ENCODE results near the gene MICAL3. TPM values are rescaled to one million over a fixed set of nuclear protein-coding genes. Genes with fewer than 3 reads are reported as not detected.
A peak's percentile ranks its signal among the peaks of the same experiment; 100 is the strongest.
"Not testable (repeated sequence)": the region's sequence is repeated elsewhere in the genome, so short reads cannot be mapped to it uniquely, and the experiment has no call there.

The MICAL3 gene
- polyA plus RNA-seq, 4 donors = 3.2 to 31.4 (median 10.0) TPM

DNA sequence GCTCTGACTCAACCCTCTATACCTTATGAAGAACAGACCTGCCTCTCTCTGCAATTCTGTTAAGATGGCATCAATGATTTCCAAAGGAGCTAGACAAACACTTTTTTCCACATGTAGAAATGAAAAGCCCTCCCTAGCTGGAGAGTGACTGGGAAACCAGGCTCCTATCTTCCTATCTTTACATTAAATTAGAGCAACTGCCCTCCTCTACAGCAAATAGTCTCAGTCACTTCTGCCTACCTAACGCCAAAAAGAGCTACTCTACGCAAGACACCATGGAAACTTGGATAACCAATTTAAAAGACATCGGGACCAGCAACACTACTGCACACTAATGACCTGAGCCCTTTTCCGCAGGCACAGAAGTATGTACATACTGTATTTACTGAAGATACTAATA lies 84.8 kb downstream of the MICAL3 start:
- no peak for FAIRE-seq
- H3K27ac ChIP-seq (ENCODE audit: low read depth in 1 of 3, low read length in 2 of 3) = no peak overlapping the region

DNA sequence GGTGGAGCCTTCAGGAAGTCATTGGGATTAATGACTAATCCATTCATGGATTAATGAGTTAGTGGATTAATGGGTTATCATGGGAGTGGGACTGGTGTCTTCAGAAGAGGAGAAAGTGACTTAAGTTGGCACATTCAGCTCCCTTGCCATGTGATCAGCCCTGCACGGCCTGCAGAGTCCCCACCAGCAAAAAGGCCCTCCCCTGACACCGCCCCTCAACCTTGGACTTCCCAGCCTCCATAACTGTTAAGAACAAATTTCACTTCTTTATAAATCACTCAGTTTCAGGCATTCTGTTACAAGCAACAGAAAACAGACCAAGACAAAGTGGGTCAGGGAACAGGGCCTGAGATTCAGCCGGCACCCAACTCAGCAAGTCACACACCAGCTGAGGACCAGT lies 85.3 kb downstream of the MICAL3 start:
- no peak overlapping the region for H3K27ac ChIP-seq (ENCODE audit: low read depth in 1 of 3, low read length in 2 of 3)
- no peak for FAIRE-seq
- peak in 1 of 2 donors; percentile 43 for DNase-seq

More for the DNA sequence above, 84.8 kb downstream of the MICAL3 start:
- H3K27me3 ChIP-seq (ENCODE audit: control insufficient read depth in 3 of 3, insufficient read depth in 3 of 3, low read length in 3 of 3) = no peaks in the 10 kb centered on the region
- peaks cover 0 to 13% (median 0%) of the 10 kb centered on the region in 3 donors for H3K36me3 ChIP-seq (ENCODE audit: control insufficient read depth in 3 of 3, insufficient read depth in 2 of 3, low read depth in 1 of 3, low read length in 3 of 3)
- H3K4me3 ChIP-seq (ENCODE audit: low read depth in 1 of 3, low read length in 3 of 3) = no peak overlapping the region
- no peaks in the 10 kb centered on the region for H3K9me3 ChIP-seq (ENCODE audit: control insufficient read depth in 2 of 2, insufficient read depth in 1 of 2, low read depth in 1 of 2, low read length in 1 of 2)
- 93 to 96% (median 95%) methylated on average over 4 of the region's 4 CpGs for WGBS, 3 donors
- H3K4me1 ChIP-seq (ENCODE audit: control insufficient read depth in 3 of 3, insufficient read depth in 2 of 3, low read depth in 1 of 3, low read length in 2 of 3) = peaks cover 3 to 7% (median 5%) of the 10 kb centered on the region in 3 donors
- no peak for DNase-seq

DNA sequence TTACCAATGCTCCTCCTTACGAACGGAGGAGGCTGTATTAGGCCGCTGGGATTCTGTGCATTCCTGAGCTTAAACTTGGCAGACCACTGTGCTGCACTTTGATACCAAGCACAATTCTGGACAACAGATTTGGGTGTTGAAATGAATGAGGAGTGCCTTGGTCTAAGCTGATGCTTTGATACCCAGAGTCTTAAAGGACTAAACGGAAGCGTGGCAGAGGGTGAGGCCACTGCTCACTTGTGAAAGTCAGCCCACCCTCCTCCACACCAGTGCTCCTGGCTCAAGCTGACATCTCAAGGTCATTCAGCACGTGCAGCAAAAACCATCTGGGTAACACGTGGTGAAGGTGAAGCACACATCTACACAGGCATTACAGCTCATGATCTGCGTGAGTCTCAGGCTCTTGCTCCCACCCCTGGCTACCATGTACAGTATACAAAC lies 85.9 kb downstream of the MICAL3 start:
- no peaks in the 10 kb centered on the region for H3K9me3 ChIP-seq (ENCODE audit: control insufficient read depth in 2 of 2, insufficient read depth in 1 of 2, low read depth in 1 of 2, low read length in 1 of 2)
- H3K27ac ChIP-seq (ENCODE audit: low read depth in 1 of 3, low read length in 2 of 3) = no peak overlapping the region
- no peaks in the 10 kb centered on the region for H3K27me3 ChIP-seq (ENCODE audit: control insufficient read depth in 3 of 3, insufficient read depth in 3 of 3, low read length in 3 of 3)
- H3K36me3 ChIP-seq (ENCODE audit: control insufficient read depth in 3 of 3, insufficient read depth in 2 of 3, low read depth in 1 of 3, low read length in 3 of 3) = peaks cover 0 to 13% (median 0%) of the 10 kb centered on the region in 3 donors
- H3K4me3 ChIP-seq (ENCODE audit: low read depth in 1 of 3, low read length in 3 of 3) = no peak overlapping the region
- DNase-seq = no peak
- 50 to 64% (median 58%) methylated on average over 8 of the region's 8 CpGs for WGBS, 3 donors
- H3K4me1 ChIP-seq (ENCODE audit: control insufficient read depth in 3 of 3, insufficient read depth in 2 of 3, low read depth in 1 of 3, low read length in 2 of 3) = peaks cover 0 to 7% (median 3%) of the 10 kb centered on the region in 3 donors
- FAIRE-seq = no peak

More for the DNA sequence above, 85.3 kb downstream of the MICAL3 start:
- Histone ChIP-seq H3K4me3 (ENCODE audit: low read depth in 1 of 3, low read length in 3 of 3) (no peak overlapping the region), H3K9me3 (ENCODE audit: control insufficient read depth in 2 of 2, insufficient read depth in 1 of 2, low read depth in 1 of 2, low read length in 1 of 2) (no peaks in the 10 kb centered on the region), H3K27me3 (ENCODE audit: control insufficient read depth in 3 of 3, insufficient read depth in 3 of 3, low read length in 3 of 3) (no peaks in the 10 kb centered on the region), H3K36me3 (ENCODE audit: control insufficient read depth in 3 of 3, insufficient read depth in 2 of 3, low read depth in 1 of 3, low read length in 3 of 3) (peaks cover 0 to 13% (median 0%) of the 10 kb centered on the region in 3 donors), H3K4me1 (ENCODE audit: control insufficient read depth in 3 of 3, insufficient read depth in 2 of 3, low read depth in 1 of 3, low read length in 2 of 3) (peaks cover 0 to 7% (median 3%) of the 10 kb centered on the region in 3 donors)
- WGBS, 3 donors = 62 to 83% (median 76%) methylated on average over 3 of the region's 3 CpGs

DNA sequence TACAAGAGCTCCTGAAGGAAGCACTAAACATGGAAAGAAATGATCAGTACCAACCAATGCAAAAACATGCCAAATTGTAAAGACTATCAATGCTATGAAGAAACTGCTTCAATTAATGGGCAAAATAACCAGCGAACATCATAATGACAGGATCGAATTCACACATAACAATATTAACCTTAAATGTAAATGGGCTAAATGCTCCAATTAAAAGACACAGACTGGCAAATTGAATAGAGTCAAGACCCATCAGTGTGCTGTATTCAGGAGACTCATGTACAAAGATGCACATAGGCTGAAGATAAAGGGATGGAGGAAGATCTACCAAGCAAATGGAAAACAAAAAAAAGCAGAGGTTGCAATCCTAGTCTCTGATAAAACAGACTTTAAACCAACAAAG lies 91.9 kb downstream of the MICAL3 start:
- H3K36me3 ChIP-seq (ENCODE audit: control insufficient read depth in 3 of 3, insufficient read depth in 2 of 3, low read depth in 1 of 3, low read length in 3 of 3); H3K4me3 ChIP-seq (ENCODE audit: low read depth in 1 of 3, low read length in 3 of 3); H3K9me3 ChIP-seq (ENCODE audit: control insufficient read depth in 2 of 2, insufficient read depth in 1 of 2, low read depth in 1 of 2, low read length in 1 of 2); H3K27ac ChIP-seq (ENCODE audit: low read depth in 1 of 3, low read length in 2 of 3); DNase-seq; H3K4me1 ChIP-seq (ENCODE audit: control insufficient read depth in 3 of 3, insufficient read depth in 2 of 3, low read depth in 1 of 3, low read length in 2 of 3); FAIRE-seq; H3K27me3 ChIP-seq (ENCODE audit: control insufficient read depth in 3 of 3, insufficient read depth in 3 of 3, low read length in 3 of 3): not testable (repeated sequence)
- 96 to 98% (median 97%) methylated on average over 2 of the region's 2 CpGs for WGBS, 3 donors

DNA sequence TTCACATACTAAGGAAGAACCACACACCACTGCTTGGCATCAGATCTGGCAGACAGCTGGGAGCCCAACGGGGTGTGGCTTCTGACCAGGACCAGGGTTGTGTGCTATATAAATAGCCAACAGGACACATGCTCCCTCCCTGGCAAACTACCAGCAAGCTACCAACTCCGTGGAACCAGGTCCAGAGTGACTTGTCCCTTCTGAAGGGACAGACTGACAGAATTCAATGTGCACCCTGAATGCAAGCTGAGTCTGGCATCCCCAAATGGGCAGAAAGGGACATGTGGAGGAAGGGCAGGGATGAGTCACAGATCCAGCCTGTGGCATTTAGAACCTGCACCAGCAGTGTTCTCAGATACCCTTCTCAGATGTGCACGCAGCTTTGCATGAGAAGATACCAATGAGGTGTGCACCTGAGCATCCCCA lies 92.9 kb downstream of the MICAL3 start:
- H3K4me3 ChIP-seq (ENCODE audit: low read depth in 1 of 3, low read length in 3 of 3) = no peak overlapping the region
- WGBS, 3 donors = 54 to 62% (median 56%) methylated on average over 3 of the region's 3 CpGs
- H3K36me3 ChIP-seq (ENCODE audit: control insufficient read depth in 3 of 3, insufficient read depth in 2 of 3, low read depth in 1 of 3, low read length in 3 of 3) = no peaks in the 10 kb centered on the region
- DNase-seq = peak in 1 of 2 donors; percentile 46
- no peaks in the 10 kb centered on the region for H3K27me3 ChIP-seq (ENCODE audit: control insufficient read depth in 3 of 3, insufficient read depth in 3 of 3, low read length in 3 of 3)
- no peaks in the 10 kb centered on the region for H3K9me3 ChIP-seq (ENCODE audit: control insufficient read depth in 2 of 2, insufficient read depth in 1 of 2, low read depth in 1 of 2, low read length in 1 of 2)
- no peak for FAIRE-seq
- H3K27ac ChIP-seq (ENCODE audit: low read depth in 1 of 3, low read length in 2 of 3) = no peak overlapping the region
- H3K4me1 ChIP-seq (ENCODE audit: control insufficient read depth in 3 of 3, insufficient read depth in 2 of 3, low read depth in 1 of 3, low read length in 2 of 3) = no peaks in the 10 kb centered on the region

DNA sequence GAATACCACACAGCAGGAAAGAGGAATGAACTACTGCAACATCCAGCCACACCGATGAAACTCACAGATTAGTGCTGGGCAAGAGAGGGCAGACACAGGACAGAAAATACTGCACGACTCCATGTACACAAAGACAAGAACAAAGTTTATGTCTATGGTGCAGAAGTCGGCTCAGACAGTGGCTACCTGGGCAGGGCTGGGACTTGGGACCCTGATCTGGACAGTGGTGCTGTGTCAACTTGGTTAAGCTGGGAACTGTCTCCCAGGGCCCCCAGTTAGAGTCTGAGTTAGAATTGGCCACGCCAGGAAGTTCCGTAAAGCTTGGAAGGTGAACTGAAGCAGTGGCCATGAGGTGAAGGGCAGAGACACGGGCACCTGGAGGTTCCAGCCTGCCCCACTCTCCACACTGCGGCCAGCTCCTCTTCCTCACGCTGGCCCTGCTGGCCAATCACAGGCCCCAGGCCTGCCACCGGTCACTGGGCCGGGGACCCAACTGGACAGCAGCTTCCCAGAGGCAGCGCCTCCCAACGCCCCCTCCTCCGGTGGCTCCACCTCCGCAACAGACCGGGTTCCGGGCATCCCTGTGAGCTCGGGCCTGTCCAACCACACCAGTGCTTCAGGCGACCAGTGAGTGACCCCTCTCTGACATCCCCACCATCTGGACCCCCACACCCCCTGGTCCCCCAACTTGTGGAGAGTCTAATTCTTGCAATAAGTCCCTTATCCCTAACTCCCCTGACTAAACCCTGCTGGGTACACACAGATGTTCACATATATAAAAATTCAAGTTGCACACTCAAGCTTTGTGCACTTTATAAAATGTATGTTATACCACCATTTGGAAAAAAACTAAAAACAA lies 93.7 kb downstream of the MICAL3 start:
- Histone ChIP-seq H3K4me3 (ENCODE audit: low read depth in 1 of 3, low read length in 3 of 3) (no peak overlapping the region), H3K9me3 (ENCODE audit: control insufficient read depth in 2 of 2, insufficient read depth in 1 of 2, low read depth in 1 of 2, low read length in 1 of 2) (no peaks in the 10 kb centered on the region), H3K27me3 (ENCODE audit: control insufficient read depth in 3 of 3, insufficient read depth in 3 of 3, low read length in 3 of 3) (no peaks in the 10 kb centered on the region), H3K4me1 (ENCODE audit: control insufficient read depth in 3 of 3, insufficient read depth in 2 of 3, low read depth in 1 of 3, low read length in 2 of 3) (no peaks in the 10 kb centered on the region), H3K36me3 (ENCODE audit: control insufficient read depth in 3 of 3, insufficient read depth in 2 of 3, low read depth in 1 of 3, low read length in 3 of 3) (no peaks in the 10 kb centered on the region), H3K27ac (ENCODE audit: low read depth in 1 of 3, low read length in 2 of 3) (no peak overlapping the region)
- no peak for DNase-seq
- no peak for FAIRE-seq
- 87 to 94% (median 93%) methylated on average over 17 to 18 of the region's 18 CpGs for WGBS, 3 donors

DNA sequence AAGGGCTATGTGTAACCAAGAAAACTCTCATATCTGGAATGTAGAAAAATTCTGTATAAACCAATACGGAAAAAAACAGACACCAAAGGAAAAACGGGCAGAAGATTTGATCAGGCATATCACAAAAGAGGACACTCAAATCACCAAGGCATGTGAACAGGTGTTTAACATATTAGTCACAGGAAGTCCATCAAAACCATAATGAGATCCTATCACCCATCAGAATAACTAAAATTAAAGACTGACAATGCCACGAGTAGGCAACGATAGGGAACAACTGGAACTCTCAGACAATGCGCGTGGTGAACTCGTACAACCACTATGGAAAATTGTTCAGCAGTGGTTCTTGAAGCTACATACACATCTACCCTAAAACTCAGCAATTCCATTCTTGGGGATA lies 94.5 kb downstream of the MICAL3 start:
- whole genome bisulfite sequencing, 3 donors = 78 to 91% (median 87%) methylated on average over 7 of the region's 7 CpGs
- H3K27ac ChIP-seq (ENCODE audit: low read depth in 1 of 3, low read length in 2 of 3) = no peak overlapping the region
- H3K4me3 ChIP-seq (ENCODE audit: low read depth in 1 of 3, low read length in 3 of 3) = no peak overlapping the region
- H3K36me3 ChIP-seq (ENCODE audit: control insufficient read depth in 3 of 3, insufficient read depth in 2 of 3, low read depth in 1 of 3, low read length in 3 of 3) = no peaks in the 10 kb centered on the region
- H3K4me1 ChIP-seq (ENCODE audit: control insufficient read depth in 3 of 3, insufficient read depth in 2 of 3, low read depth in 1 of 3, low read length in 2 of 3) = no peaks in the 10 kb centered on the region
- DNase-seq (no peak), FAIRE-seq (no peak)
- no peaks in the 10 kb centered on the region for H3K9me3 ChIP-seq (ENCODE audit: control insufficient read depth in 2 of 2, insufficient read depth in 1 of 2, low read depth in 1 of 2, low read length in 1 of 2)
- H3K27me3 ChIP-seq (ENCODE audit: control insufficient read depth in 3 of 3, insufficient read depth in 3 of 3, low read length in 3 of 3) = no peaks in the 10 kb centered on the region

DNA sequence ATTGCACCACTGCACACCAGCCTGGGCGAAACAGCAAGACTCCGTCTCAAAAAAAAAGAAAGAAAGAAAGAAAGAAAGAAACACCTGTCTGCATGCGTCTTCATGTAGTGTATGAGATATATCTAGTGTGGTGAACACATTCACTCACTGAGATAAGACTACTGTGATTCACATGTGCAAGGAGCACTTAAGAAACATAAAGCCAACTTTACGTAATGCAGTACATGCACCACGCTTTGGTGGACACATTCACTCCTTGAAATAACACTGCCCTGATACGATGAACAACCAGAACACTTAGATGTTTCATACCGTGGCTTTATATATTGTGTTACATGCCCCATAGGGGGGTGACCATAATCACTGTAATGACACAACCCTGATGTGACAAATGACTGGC lies 96.0 kb downstream of the MICAL3 start:
- DNase-seq (no peak), FAIRE-seq (no peak)
- H3K27me3 ChIP-seq (ENCODE audit: control insufficient read depth in 3 of 3, insufficient read depth in 3 of 3, low read length in 3 of 3) = no peaks in the 10 kb centered on the region
- no peaks in the 10 kb centered on the region for H3K36me3 ChIP-seq (ENCODE audit: control insufficient read depth in 3 of 3, insufficient read depth in 2 of 3, low read depth in 1 of 3, low read length in 3 of 3)
- no peak overlapping the region for H3K27ac ChIP-seq (ENCODE audit: low read depth in 1 of 3, low read length in 2 of 3)
- no peak overlapping the region for H3K4me3 ChIP-seq (ENCODE audit: low read depth in 1 of 3, low read length in 3 of 3)
- peaks cover 0 to 1% (median 0%) of the 10 kb centered on the region in 3 donors for H3K4me1 ChIP-seq (ENCODE audit: control insufficient read depth in 3 of 3, insufficient read depth in 2 of 3, low read depth in 1 of 3, low read length in 2 of 3)
- WGBS, 3 donors = 90 to 94% (median 93%) methylated on average over 7 of the region's 7 CpGs
- no peaks in the 10 kb centered on the region for H3K9me3 ChIP-seq (ENCODE audit: control insufficient read depth in 2 of 2, insufficient read depth in 1 of 2, low read depth in 1 of 2, low read length in 1 of 2)
